PFSK-1 (cell line): ENCODE results near the gene DTNA.

Experiments
- POLR2AphosphoS5 ChIP-seq: IDR thresholded peaks from 2 replicates; pipeline ENCODE4 v1.6.1; 2012; ENCODE audit warnings: low read depth, mild to moderate bottlenecking, control low read depth, low read length, moderate library complexity
- SIN3A ChIP-seq: IDR thresholded peaks from 2 replicates; pipeline ENCODE4 v1.6.1; 2012; ENCODE audit warnings: mild to moderate bottlenecking, low read length, moderate library complexity, borderline replicate concordance; ENCODE audit not compliant: insufficient read depth
- TAF1 ChIP-seq: IDR thresholded peaks from 2 replicates; pipeline ENCODE4 v1.6.1; 2012; ENCODE audit warnings: low read length, control low read depth, borderline replicate concordance; ENCODE audit not compliant: insufficient read depth

GRCh38 chr18:34807106-34807796 lies 97.2 kb downstream of the DTNA start:
- TF ChIP-seq POLR2AphosphoS5 (no peak), TAF1 (no peak), SIN3A (no peak)
